HL-60/S4 treated with retinoic acid at 250 ng/mL for 4 days and 3 days (cell line): ENCODE measurements around the gene FERMT3.

ENCODE experiments used
- in situ Hi-C: fragments of 300-500 bp; cut with MboI; formaldehyde crosslinking; loops from 2 replicates; pipeline ENCODE4 v1.7.0; 2022; ENCODE audit warnings: low sequenced_read_pairs

The FERMT3 gene

GRCh38 chr11:64247729-64248531, 41.4 kb downstream of the FERMT3 start:
- in situ Hi-C loops = no loop called here

- in situ Hi-C loops = no loop called here
Measured at GRCh38 chr11:64248578-64248977, 42.1 kb downstream of the FERMT3 start.

- in situ Hi-C loops = no loop called here
Measured at GRCh38 chr11:64249038-64249437, 42.5 kb downstream of the FERMT3 start.

- in situ Hi-C loops = no loop called here
Measured at GRCh38 chr11:64249563-64250414, 43.3 kb downstream of the FERMT3 start.

- in situ Hi-C loops = no loop called here
Measured at GRCh38 chr11:64250415-64251015, 44.0 kb downstream of the FERMT3 start.

GRCh38 chr11:64251016-64251752, 44.7 kb downstream of the FERMT3 start, which contains the start of gene PLCB3:
Gene PLCB3, plus strand, starts transcription at chr11:64251530. Its CDS starts 120 bp downstream, at chr11:64251650.
- in situ Hi-C loops = no loop called here

GRCh38 chr11:64251753-64252002, 45.2 kb downstream of the FERMT3 start:
- in situ Hi-C loops = no loop called here

GRCh38 chr11:64252003-64252872, 45.7 kb downstream of the FERMT3 start:
- in situ Hi-C loops = no loop called here

- in situ Hi-C loops = no loop called here
Measured at GRCh38 chr11:64253043-64253442, 46.5 kb downstream of the FERMT3 start.

GRCh38 chr11:64253481-64253880, 47.0 kb downstream of the FERMT3 start:
- in situ Hi-C loops = no loop called here

- in situ Hi-C loops = no loop called here
Measured at GRCh38 chr11:64254326-64254725, 47.8 kb downstream of the FERMT3 start.

GRCh38 chr11:64255135-64256128, 48.9 kb downstream of the FERMT3 start:
- in situ Hi-C loops = no loop called here

- in situ Hi-C loops = no loop called here
Measured at GRCh38 chr11:64256300-64256699, 49.8 kb downstream of the FERMT3 start.

- in situ Hi-C loops = no loop called here
Measured at GRCh38 chr11:64258356-64258755, 51.8 kb downstream of the FERMT3 start.

- in situ Hi-C loops = no loop called here
Measured at GRCh38 chr11:64258946-64259532, 52.5 kb downstream of the FERMT3 start.

GRCh38 chr11:64259533-64260067, 53.1 kb downstream of the FERMT3 start:
- in situ Hi-C loops = no loop called here

GRCh38 chr11:64260147-64260708, 53.7 kb downstream of the FERMT3 start:
- in situ Hi-C loops = no loop called here

GRCh38 chr11:64261556-64262080, 55.1 kb downstream of the FERMT3 start:
- in situ Hi-C loops = no loop called here
